Calu3 (cell line): ENCODE results near the gene RYR3. TPM values are rescaled to one million over a fixed set of nuclear protein-coding genes. Genes with fewer than 3 reads are reported as not detected.

Source experiments
- BruUV-seq: library from RNA; stranded (reverse); fragments of 400-500 nt; replicated peaks from 2 replicates; lab custom pipeline; 2021; lab: Mats Ljungman, UMichigan
- CTCF ChIA-PET: fragments of 300-600 bp; sonication (Branson Sonifier 250); formaldehyde crosslinking; loops from one replicate; lab custom pipeline; 2022; ENCODE audit warnings: antibody characterized with exemption; lab: Charles Lee
- DNase-seq: peaks from one replicate; pipeline ENCODE4 v3.0.0; 2022
- H3K27ac Mint-ChIP-seq: one replicate; pipeline ENCODE4 v1.8.0; 2022; ENCODE audit warnings: mixed read lengths; ENCODE audit not compliant: unreplicated experiment
- H3K27me3 Mint-ChIP-seq: one replicate; pipeline ENCODE4 v1.8.0; 2022; ENCODE audit warnings: mixed read lengths; ENCODE audit not compliant: unreplicated experiment
- H3K36me3 Mint-ChIP-seq: one replicate; pipeline ENCODE4 v1.8.0; 2022; ENCODE audit warnings: mild to moderate bottlenecking, moderate library complexity, mixed read lengths; ENCODE audit not compliant: insufficient read depth, unreplicated experiment
- H3K4me1 Mint-ChIP-seq: one replicate; pipeline ENCODE4 v1.8.0; 2022; ENCODE audit warnings: mild to moderate bottlenecking, low read depth, mixed read lengths; ENCODE audit not compliant: unreplicated experiment
- H3K4me3 Mint-ChIP-seq: one replicate; pipeline ENCODE4 v1.8.0; 2022; ENCODE audit warnings: mild to moderate bottlenecking, low read depth, moderate library complexity, mixed read lengths; ENCODE audit not compliant: unreplicated experiment
- H3K9me3 Mint-ChIP-seq: one replicate; pipeline ENCODE4 v1.8.0; 2022; ENCODE audit warnings: low read depth, mixed read lengths; ENCODE audit not compliant: unreplicated experiment
- CTCF ChIP-seq: fragments of 200-600 bp; IDR thresholded peaks from one replicate; pipeline ENCODE4 v1.8.0; 2022; ENCODE audit warnings: antibody characterized with exemption; ENCODE audit not compliant: unreplicated experiment
- intact Hi-C: fragments of 100-400 bp; cut with micrococcal nuclease; formaldehyde crosslinking; loops from one replicate; pipeline ENCODE4 v1.10.0; 2022; ENCODE audit not compliant: unreplicated experiment
- total RNA-seq: library from RNA; stranded (reverse); gene quantifications from 2 replicates; pipeline ENCODE4 v1.2.3, GENCODE V29; 2022

The RYR3 gene
- total RNA-seq, 1 experiment from 2014 or later: not detected

- no peak for DNase-seq
- intact Hi-C loops: no loop called here
- Mint-ChIP-seq H3K4me1 (no peaks in the 10 kb centered on the region), H3K9me3 (no peaks in the 10 kb centered on the region), H3K36me3 (no peaks in the 10 kb centered on the region), H3K27me3 (no peaks in the 10 kb centered on the region), H3K27ac (no peak overlapping the region), H3K4me3 (no peak overlapping the region)
- BruUV-seq: no TSS peak
- TF ChIP-seq CTCF: no peak
- CTCF ChIA-PET: no interaction called here
Measured at GRCh38 chr15:33903661-33904060, 592.9 kb downstream of the RYR3 start.

- no peak for TF ChIP-seq CTCF
- Mint-ChIP-seq H3K27ac (no peak overlapping the region), H3K4me3 (no peak overlapping the region), H3K9me3 (no peaks in the 10 kb centered on the region), H3K36me3 (no peaks in the 10 kb centered on the region), H3K4me1 (no peaks in the 10 kb centered on the region), H3K27me3 (no peaks in the 10 kb centered on the region)
- no TSS peak for BruUV-seq
- CTCF ChIA-PET: no interaction called here
- intact Hi-C loops: no loop called here
- DNase-seq: no peak
Measured at GRCh38 chr15:33907326-33907725, 596.6 kb downstream of the RYR3 start.

- CTCF ChIA-PET: no interaction called here
- intact Hi-C loops: no loop called here
- no peaks in the 10 kb centered on the region for H3K36me3 Mint-ChIP-seq
- no TSS peak for BruUV-seq
- no peak overlapping the region for H3K27ac Mint-ChIP-seq
- no peak overlapping the region for H3K4me3 Mint-ChIP-seq
- no peaks in the 10 kb centered on the region for H3K4me1 Mint-ChIP-seq
- H3K27me3 Mint-ChIP-seq: no peaks in the 10 kb centered on the region
- no peak for TF ChIP-seq CTCF
- no peaks in the 10 kb centered on the region for H3K9me3 Mint-ChIP-seq
- no peak for DNase-seq
Measured at GRCh38 chr15:33908406-33908805, 597.6 kb downstream of the RYR3 start.

- CTCF ChIA-PET: no interaction called here
- TF ChIP-seq CTCF: no peak
- Mint-ChIP-seq H3K36me3 (no peaks in the 10 kb centered on the region), H3K27ac (no peak overlapping the region), H3K9me3 (no peaks in the 10 kb centered on the region), H3K4me1 (no peaks in the 10 kb centered on the region), H3K4me3 (no peak overlapping the region), H3K27me3 (no peaks in the 10 kb centered on the region)
- no TSS peak for BruUV-seq
- intact Hi-C loops: no loop called here
- DNase-seq: no peak
Measured at GRCh38 chr15:33910741-33911140, 600.0 kb downstream of the RYR3 start.
